ENCODE data around the gene SMAD4. TPM values are rescaled to one million over a fixed set of nuclear protein-coding genes. Genes with fewer than 3 reads are reported as not detected.
A peak's percentile ranks its signal among the peaks of the same experiment; 100 is the strongest.

Gene SMAD4
- polyA plus RNA-seq, 3 donors: 21.0 to 34.0 (median 29.1) TPM

GRCh38 chr18:51072586-51073313 lies 42.7 kb downstream of the SMAD4 start:
- intact Hi-C loops (cut with micrococcal nuclease): no loop called here
- Histone ChIP-seq H3K27me3 (ENCODE audit: control insufficient read depth in 2 of 2, insufficient read depth in 2 of 2, low read length in 2 of 2) (no peaks in the 10 kb centered on the region), H3K4me2 (replicated peaks; ENCODE audit: extremely low read depth, low read length, poor library complexity, severe bottlenecking) (no peak overlapping the region), H2AFZ (ENCODE audit: insufficient read depth, low read depth, low read length, poor library complexity, severe bottlenecking) (no peak overlapping the region), H3K9me3 (replicated peaks in 1 of 2; ENCODE audit: control insufficient read depth in 1 of 2, insufficient read depth in 1 of 2, low read length in 2 of 2) (no peaks in the 10 kb centered on the region), H3K4me3 (replicated peaks in 1 of 3; ENCODE audit: low read depth in 2 of 3, low read length in 3 of 3) (no peak overlapping the region), H3K36me3 (replicated peaks in 1 of 2; ENCODE audit: control insufficient read depth in 1 of 2, insufficient read depth in 2 of 2, low read length in 2 of 2) (peaks cover 58 to 76% of the 10 kb centered on the region in 2 donors), H3K79me2 (ENCODE audit: insufficient read depth, low read length) (peaks cover 9% of the 10 kb centered on the region), H4K20me1 (ENCODE audit: insufficient read depth, low read length) (peaks cover 65% of the 10 kb centered on the region), H3K4me1 (ENCODE audit: control insufficient read depth in 1 of 2, insufficient read depth in 2 of 2, low read length in 2 of 2) (peaks cover 11 to 15% of the 10 kb centered on the region in 2 donors), H3K27ac (ENCODE audit: low read depth in 1 of 2, low read length in 2 of 2) (no peak overlapping the region), H3K9ac (ENCODE audit: insufficient read depth, low read length, poor library complexity, severe bottlenecking) (no peak overlapping the region)
- TF ChIP-seq CTCF (IDR thresholded peaks at IDR 0.05): no peak
- Mint-ChIP-seq H3K27ac (no peak overlapping the region), H3K27me3 (ENCODE audit: low read depth in 3 of 3) (no peaks in the 10 kb centered on the region), H3K4me3 (no peak overlapping the region), H3K4me1 (peaks cover 18% of the 10 kb centered on the region), H3K9me3 (no peaks in the 10 kb centered on the region), H3K36me3 (peaks cover 66 to 78% of the 10 kb centered on the region in 2 donors)
- WGBS (ENCODE audit: insufficient coverage): 100% methylated on average over 1 of the region's 6 CpGs
- DNase-seq: no peak

GRCh38 chr18:51074605-51075004 lies 44.6 kb downstream of the SMAD4 start:
- peaks cover 11 to 15% of the 10 kb centered on the region in 2 donors for H3K4me1 ChIP-seq (ENCODE audit: control insufficient read depth in 1 of 2, insufficient read depth in 2 of 2, low read length in 2 of 2)
- intact Hi-C loops (cut with micrococcal nuclease): no loop called here
- peaks cover 59 to 76% of the 10 kb centered on the region in 2 donors for H3K36me3 ChIP-seq (replicated peaks in 1 of 2; ENCODE audit: control insufficient read depth in 1 of 2, insufficient read depth in 2 of 2, low read length in 2 of 2)
- H4K20me1 ChIP-seq (ENCODE audit: insufficient read depth, low read length): peaks cover 50% of the 10 kb centered on the region
- H3K9me3 ChIP-seq (replicated peaks in 1 of 2; ENCODE audit: control insufficient read depth in 1 of 2, insufficient read depth in 1 of 2, low read length in 2 of 2): no peaks in the 10 kb centered on the region
- H3K27me3 ChIP-seq (ENCODE audit: control insufficient read depth in 2 of 2, insufficient read depth in 2 of 2, low read length in 2 of 2): no peaks in the 10 kb centered on the region
- H3K4me2 ChIP-seq (replicated peaks; ENCODE audit: extremely low read depth, low read length, poor library complexity, severe bottlenecking): no peak overlapping the region
- Mint-ChIP-seq H3K4me3 (no peak overlapping the region), H3K4me1 (peaks cover 16% of the 10 kb centered on the region), H3K27ac (peak overlapping the region; percentile 54 to 87 (median 61)), H3K9me3 (no peaks in the 10 kb centered on the region), H3K27me3 (ENCODE audit: low read depth in 3 of 3) (no peaks in the 10 kb centered on the region), H3K36me3 (peaks cover 72 to 80% of the 10 kb centered on the region in 2 donors)
- no peak overlapping the region for H3K9ac ChIP-seq (ENCODE audit: insufficient read depth, low read length, poor library complexity, severe bottlenecking)
- TF ChIP-seq CTCF (IDR thresholded peaks at IDR 0.05): no peak
- 9% methylated on average over 1 of the region's 1 CpG for WGBS (ENCODE audit: insufficient coverage)
- peak; percentile 22 to 42 (median 38) for DNase-seq
- H3K79me2 ChIP-seq (ENCODE audit: insufficient read depth, low read length): peaks cover 9% of the 10 kb centered on the region
- H2AFZ ChIP-seq (ENCODE audit: insufficient read depth, low read depth, low read length, poor library complexity, severe bottlenecking): no peak overlapping the region
- H3K27ac ChIP-seq (ENCODE audit: low read depth in 1 of 2, low read length in 2 of 2): peak overlapping the region; percentile 56 to 69
- H3K4me3 ChIP-seq (replicated peaks in 1 of 3; ENCODE audit: low read depth in 2 of 3, low read length in 3 of 3): no peak overlapping the region
